WTC11 (cell line): ENCODE results near the gene FFAR3. TPM values are rescaled to one million over a fixed set of nuclear protein-coding genes. Genes with fewer than 3 reads are reported as not detected.

Experiments used
- ATAC-seq: fragments of 200-7000 bp; cut with Tn5 transposase; 2 replicates; pipeline ENCODE4 v1.10.0; 2021; ENCODE audit warnings: mild to moderate bottlenecking, moderate library complexity
- CTCF ChIA-PET: fragments of 300-600 bp; sonication (Branson Sonifier 250); formaldehyde crosslinking; loops from one replicate; lab custom pipeline; 2021; ENCODE audit warnings: antibody characterized with exemption; lab: Charles Lee
- POLR2A ChIA-PET: fragments of 350-600 bp; sonication (Branson Sonifier 250); formaldehyde crosslinking; loops from one replicate; lab custom pipeline; 2021; ENCODE audit warnings: antibody characterized with exemption; lab: Charles Lee
- DNase-seq: peaks from one replicate; pipeline ENCODE4 v3.0.0; 2021; ENCODE audit warnings: low spot score
- H3K27ac Mint-ChIP-seq: 2 replicates; pipeline ENCODE4 v1.8.0; 2021; ENCODE audit warnings: mixed read lengths
- H3K27me3 Mint-ChIP-seq: 2 replicates; pipeline ENCODE4 v1.8.0; 2021; ENCODE audit warnings: low read depth, mild to moderate bottlenecking, moderate library complexity, mixed read lengths
- H3K36me3 Mint-ChIP-seq: 2 replicates; pipeline ENCODE4 v1.8.0; 2021; ENCODE audit warnings: mixed read lengths
- H3K4me1 Mint-ChIP-seq: 2 replicates; pipeline ENCODE4 v1.8.0; 2022; ENCODE audit warnings: mixed read lengths
- H3K4me3 Mint-ChIP-seq: 2 replicates; pipeline ENCODE4 v1.8.0; 2021; ENCODE audit warnings: mild to moderate bottlenecking, moderate library complexity, mixed read lengths
- H3K9me3 Mint-ChIP-seq: 2 replicates; pipeline ENCODE4 v1.8.0; 2021; ENCODE audit warnings: mixed read lengths
- AR ChIP-seq: fragments of 250-450 bp; sonication (Bioruptor Pico); IDR thresholded peaks from 2 replicates; pipeline ENCODE4 v1.9.0; 2021; ENCODE audit warnings: mild to moderate bottlenecking
- ARID4B ChIP-seq: sonication (generic); formaldehyde crosslinking; IDR thresholded peaks from 2 replicates; pipeline ENCODE4 v1.8.0; 2023; ENCODE audit warnings: missing genetic modification reagents, mild to moderate bottlenecking, borderline replicate concordance
- ERG ChIP-seq: fragments of 250-450 bp; sonication (Bioruptor Pico); IDR thresholded peaks from 2 replicates; pipeline ENCODE4 v1.8.0; 2021; ENCODE audit warnings: mild to moderate bottlenecking
- FOXP1 ChIP-seq: sonication (generic); formaldehyde crosslinking; IDR thresholded peaks from 2 replicates; pipeline ENCODE4 v1.8.0; 2022; ENCODE audit warnings: missing genetic modification reagents, mild to moderate bottlenecking, moderate library complexity, borderline replicate concordance
- GABPB1 ChIP-seq: sonication (generic); formaldehyde crosslinking; IDR thresholded peaks from 2 replicates; pipeline ENCODE4 v1.8.1; 2023; ENCODE audit warnings: mild to moderate bottlenecking, missing genetic modification reagents
- GTF2I ChIP-seq: fragments of 250-450 bp; sonication (Bioruptor Pico); conservative IDR thresholded peaks from 2 replicates; pipeline ENCODE4 v1.4.0; 2021; ENCODE audit warnings: mild to moderate bottlenecking
- KAT7 ChIP-seq: sonication (generic); formaldehyde crosslinking; IDR thresholded peaks from 2 replicates; pipeline ENCODE4 v1.8.1; 2023; ENCODE audit warnings: missing genetic modification reagents, mild to moderate bottlenecking, borderline replicate concordance
- NFE2L1 ChIP-seq: sonication (generic); formaldehyde crosslinking; IDR thresholded peaks from 2 replicates; pipeline ENCODE4 v1.8.1; 2023; ENCODE audit warnings: missing genetic modification reagents
- NR3C1 ChIP-seq: sonication (generic); formaldehyde crosslinking; conservative IDR thresholded peaks from 2 replicates; pipeline ENCODE4 v1.8.1; 2023; ENCODE audit warnings: low read depth, mild to moderate bottlenecking, missing genetic modification reagents
- PREB ChIP-seq: sonication (generic); formaldehyde crosslinking; IDR thresholded peaks from 2 replicates; pipeline ENCODE4 v1.8.1; 2022; ENCODE audit warnings: mild to moderate bottlenecking, missing genetic modification reagents, moderate library complexity, borderline replicate concordance
- RELA ChIP-seq: sonication (generic); formaldehyde crosslinking; IDR thresholded peaks from 2 replicates; pipeline ENCODE4 v1.8.1; 2022; ENCODE audit warnings: missing genetic modification reagents, mild to moderate bottlenecking, borderline replicate concordance
- SMAD4 ChIP-seq: sonication (generic); formaldehyde crosslinking; IDR thresholded peaks from 2 replicates; pipeline ENCODE4 v1.8.0; 2022; ENCODE audit warnings: mild to moderate bottlenecking, missing genetic modification reagents
- SP1 ChIP-seq: sonication (generic); formaldehyde crosslinking; conservative IDR thresholded peaks from 2 replicates; pipeline ENCODE4 v1.8.1; 2022; ENCODE audit warnings: missing genetic modification reagents
- ZNF121 ChIP-seq: sonication (generic); formaldehyde crosslinking; IDR thresholded peaks from 2 replicates; pipeline ENCODE4 v1.8.0; 2023; ENCODE audit warnings: missing genetic modification reagents
- ZNF138 ChIP-seq: sonication (generic); formaldehyde crosslinking; conservative IDR thresholded peaks from 2 replicates; pipeline ENCODE4 v1.8.1; 2022; ENCODE audit warnings: mild to moderate bottlenecking, moderate library complexity, missing genetic modification reagents
- ZNF423 ChIP-seq: fragments of 250-450 bp; sonication (Bioruptor Pico); IDR thresholded peaks from 2 replicates; pipeline ENCODE4 v2.1.2; 2022; ENCODE audit warnings: mild to moderate bottlenecking, moderate library complexity
- total RNA-seq: library from RNA; stranded (reverse); gene quantifications from 3 replicates; pipeline ENCODE4 v1.2.3, GENCODE V29; 2021
- TF ChIP-seq, protein P1 (sequence below): sonication (generic); formaldehyde crosslinking; IDR thresholded peaks from 2 replicates; pipeline ENCODE4 v1.8.0; 2023; ENCODE audit warnings: missing genetic modification reagents

The FFAR3 gene
- total RNA-seq, 1 experiment from 2014 or later = not detected

GRCh38 chr19:35404879-35405622, 46.8 kb downstream of the FFAR3 start:
- no peaks in the 10 kb centered on the region for H3K36me3 Mint-ChIP-seq
- no peak overlapping the region for H3K4me3 Mint-ChIP-seq
- H3K4me1 Mint-ChIP-seq = no peaks in the 10 kb centered on the region
- peaks cover 11% of the 10 kb centered on the region for H3K27me3 Mint-ChIP-seq
- ATAC-seq = 0 out of 2 replicates have a peak, but pooled peaks have one; percentile 30
- no peak overlapping the region for H3K27ac Mint-ChIP-seq
- ChIA-PET POLR2A (no interaction called here), CTCF (interaction anchor here (0.9 kb wide), 1 partner anchor 90 kb away, joined by 3 read pairs; no protein-coding TSS in a partner anchor)
- no peak for TF ChIP-seq ERG (CRISPR knock-in tag)
- no peak for TF ChIP-seq ARID4B (CRISPR knock-in tag)
- TF ChIP-seq ZNF423 = no peak
- no peak for TF ChIP-seq ZNF121 (CRISPR knock-in tag)
- TF ChIP-seq KAT7 (CRISPR knock-in tag) = no peak
- TF ChIP-seq RELA = no peak
- TF ChIP-seq PREB (CRISPR knock-in tag) = no peak
- TF ChIP-seq SMAD4 (CRISPR knock-in tag) = no peak
- TF ChIP-seq NR3C1 (CRISPR knock-in tag) = no peak
- no peak for TF ChIP-seq AR (CRISPR knock-in tag)
- no peak for TF ChIP-seq ZNF138 (CRISPR knock-in tag)
- no peak for TF ChIP-seq NFE2L1 (CRISPR knock-in tag)
- TF ChIP-seq GTF2I (CRISPR knock-in tag) = no peak
- no peak for TF ChIP-seq GABPB1 (CRISPR knock-in tag)
- TF ChIP-seq, protein P1, sequence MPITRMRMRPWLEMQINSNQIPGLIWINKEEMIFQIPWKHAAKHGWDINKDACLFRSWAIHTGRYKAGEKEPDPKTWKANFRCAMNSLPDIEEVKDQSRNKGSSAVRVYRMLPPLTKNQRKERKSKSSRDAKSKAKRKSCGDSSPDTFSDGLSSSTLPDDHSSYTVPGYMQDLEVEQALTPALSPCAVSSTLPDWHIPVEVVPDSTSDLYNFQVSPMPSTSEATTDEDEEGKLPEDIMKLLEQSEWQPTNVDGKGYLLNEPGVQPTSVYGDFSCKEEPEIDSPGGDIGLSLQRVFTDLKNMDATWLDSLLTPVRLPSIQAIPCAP (CRISPR knock-in tag) = no peak
- TF ChIP-seq FOXP1 = no peak
- TF ChIP-seq SP1 (CRISPR knock-in tag) = no peak
- no peaks in the 10 kb centered on the region for H3K9me3 Mint-ChIP-seq
- no peak for DNase-seq
